Naive B cell (primary cell): Measurements from ENCODE around the gene DVL3. TPM values are rescaled to one million over a fixed set of nuclear protein-coding genes. Genes with fewer than 3 reads are reported as not detected.
A peak's percentile ranks its signal among the peaks of the same experiment; 100 is the strongest.

ENCODE experiments used
- ATAC-seq, 2 donors: fragments of 150-1000 bp; cut with Tn5 transposase; 2 replicates each; pipeline ENCODE4 v1.10.0; 2021; ENCODE audit warnings: low read depth in 2 of 2, mild to moderate bottlenecking in 2 of 2, moderate library complexity in 2 of 2
- DNase-seq: peaks from one replicate; pipeline ENCODE4 v3.0.0; 2022
- H3K27ac Mint-ChIP-seq, 6 donors: one replicate each; pipeline ENCODE4 v1.8.0; 2020 to 2022; ENCODE audit warnings: mild to moderate bottlenecking in 6 of 6, mixed read lengths in 6 of 6, moderate library complexity in 5 of 6, inconsistent platforms in 2 of 6
- H3K27me3 Mint-ChIP-seq, 3 donors: one replicate each; pipeline ENCODE4 v1.8.0; 2021 to 2022; ENCODE audit warnings: mixed read lengths in 3 of 3, mild to moderate bottlenecking in 1 of 3
- H3K36me3 Mint-ChIP-seq, 2 donors: one replicate each; pipeline ENCODE4 v1.8.0; 2020 to 2022; ENCODE audit warnings: mixed read lengths in 2 of 2, inconsistent platforms in 1 of 2, mild to moderate bottlenecking in 1 of 2
- H3K4me1 Mint-ChIP-seq, 3 donors: one replicate each; pipeline ENCODE4 v1.8.0; 2020 to 2022; ENCODE audit warnings: mixed read lengths in 3 of 3, inconsistent platforms in 1 of 3, mild to moderate bottlenecking in 1 of 3, moderate library complexity in 1 of 3
- H3K4me3 Mint-ChIP-seq, 8 donors: one replicate each; pipeline ENCODE4 v1.8.0; 2020 to 2022; ENCODE audit warnings: mild to moderate bottlenecking in 8 of 8, mixed read lengths in 8 of 8, moderate library complexity in 8 of 8, inconsistent platforms in 2 of 8
- H3K9me3 Mint-ChIP-seq, 7 donors: one replicate each; pipeline ENCODE4 v1.8.0; 2020 to 2022; ENCODE audit warnings: mixed read lengths in 7 of 7, mild to moderate bottlenecking in 5 of 7, inconsistent platforms in 2 of 7, moderate library complexity in 1 of 7
- polyA plus RNA-seq, 6 donors: library from polyadenylated mRNA; unstranded; fragments of 300-500 nt; fragmentation: Illumina TruSeq; gene quantifications; one replicate each; pipeline ENCODE4 v1.2.3, GENCODE V29; 2021; ENCODE audit warnings: low read depth in 6 of 6

DVL3 gene
- polyA plus RNA-seq, 6 donors from 2014 or later, result 4.6 to 17.3 (median 12.1) TPM

DNA sequence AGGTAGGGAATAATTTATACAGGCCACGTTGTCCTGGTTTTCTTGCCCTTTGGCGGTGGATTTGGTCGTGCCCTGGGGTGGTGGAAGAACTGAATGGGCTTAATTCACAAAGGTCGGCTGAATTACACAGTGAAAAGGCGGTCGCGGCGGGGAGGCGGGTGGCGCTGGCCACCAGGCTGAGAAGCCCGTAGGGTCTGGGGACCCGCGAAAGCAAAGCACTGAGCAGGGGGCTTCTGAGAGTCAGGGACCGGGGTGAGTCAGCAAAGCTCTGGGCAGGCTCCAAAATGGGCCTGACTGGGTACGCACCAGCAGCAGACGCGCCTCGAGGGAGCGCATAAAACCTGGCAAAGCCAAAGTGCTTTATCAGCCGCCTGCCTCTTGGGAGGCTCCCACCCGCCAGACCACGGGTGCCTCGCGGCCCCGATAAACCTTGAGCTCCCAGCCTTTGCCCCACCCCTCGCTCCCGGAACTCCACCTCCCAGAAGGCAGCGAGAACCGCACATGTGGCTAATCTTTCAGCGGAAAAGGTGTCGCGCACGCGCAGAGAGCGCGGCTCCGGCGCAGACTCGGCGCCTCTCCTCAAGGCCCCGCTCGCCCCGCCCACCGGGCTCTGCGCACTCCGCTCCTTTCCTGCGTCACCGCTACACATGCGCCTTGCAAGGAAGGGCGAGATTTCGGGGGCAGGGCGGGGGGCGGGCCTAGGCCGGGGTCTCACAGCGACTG lies 30.4 kb downstream of the DVL3 start:
- no peaks in the 10 kb centered on the region for H3K9me3 Mint-ChIP-seq
- DNase-seq (peak; percentile 99), ATAC-seq (peak; percentile 90 to 93)
- H3K27ac Mint-ChIP-seq, result peak overlapping the region; percentile 93 to 99 (median 96)
- peaks cover 35 to 50% (median 41%) of the 10 kb centered on the region in 3 donors for H3K4me1 Mint-ChIP-seq
- peaks cover 7 to 8% of the 10 kb centered on the region in 2 donors for H3K36me3 Mint-ChIP-seq
- no peaks in the 10 kb centered on the region for H3K27me3 Mint-ChIP-seq
- peak overlapping the region; percentile 95 to 100 (median 98) for H3K4me3 Mint-ChIP-seq

- H3K4me1 Mint-ChIP-seq, result peaks cover 35 to 50% (median 43%) of the 10 kb centered on the region in 3 donors
- no peak for DNase-seq
- no peaks in the 10 kb centered on the region for H3K27me3 Mint-ChIP-seq
- ATAC-seq, result peak; percentile 30 to 33
- H3K27ac Mint-ChIP-seq, result peak within 1 kb of the TSS; percentile 93 to 99 (median 96)
- no peaks in the 10 kb centered on the region for H3K9me3 Mint-ChIP-seq
- H3K4me3 Mint-ChIP-seq, result peak within 1 kb of the TSS; percentile 95 to 100 (median 98)
- peaks cover 7 to 8% of the 10 kb centered on the region in 2 donors for H3K36me3 Mint-ChIP-seq
These were observed 31.2 kb downstream of the DVL3 start, which contains the start of gene ABCF3 for GRCh38 chr3:184186184-184186901. Gene ABCF3 (plus strand): TSS chr3:184186199. CDS start chr3:184186208, 9 bp downstream.

DNA sequence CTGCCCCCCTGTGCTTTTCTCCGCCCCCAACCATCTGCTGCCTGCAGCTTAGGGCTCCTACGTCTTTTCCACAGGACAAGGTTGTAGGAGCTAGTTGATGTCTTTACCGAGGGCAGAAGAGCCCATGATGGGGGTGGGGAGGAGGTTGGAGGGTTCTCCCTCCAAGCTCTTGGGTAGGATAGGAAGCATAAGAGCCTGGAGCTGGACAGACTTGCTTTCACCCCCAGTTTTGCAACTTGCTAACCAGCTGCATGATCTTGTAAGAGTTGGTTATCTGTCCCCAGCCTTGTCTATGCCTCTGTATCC lies 31.7 kb downstream of the DVL3 start:
- H3K4me3 Mint-ChIP-seq, result peak overlapping the region; percentile 95 to 100 (median 98)
- ATAC-seq (no peak), DNase-seq (no peak)
- H3K36me3 Mint-ChIP-seq, result peaks cover 7 to 8% of the 10 kb centered on the region in 2 donors
- H3K4me1 Mint-ChIP-seq, result peaks cover 35 to 50% (median 43%) of the 10 kb centered on the region in 3 donors
- peak overlapping the region in 4 of 6 donors; percentile 93 to 96 (median 94) for H3K27ac Mint-ChIP-seq
- H3K9me3 Mint-ChIP-seq, result no peaks in the 10 kb centered on the region
- H3K27me3 Mint-ChIP-seq, result no peaks in the 10 kb centered on the region

DNA sequence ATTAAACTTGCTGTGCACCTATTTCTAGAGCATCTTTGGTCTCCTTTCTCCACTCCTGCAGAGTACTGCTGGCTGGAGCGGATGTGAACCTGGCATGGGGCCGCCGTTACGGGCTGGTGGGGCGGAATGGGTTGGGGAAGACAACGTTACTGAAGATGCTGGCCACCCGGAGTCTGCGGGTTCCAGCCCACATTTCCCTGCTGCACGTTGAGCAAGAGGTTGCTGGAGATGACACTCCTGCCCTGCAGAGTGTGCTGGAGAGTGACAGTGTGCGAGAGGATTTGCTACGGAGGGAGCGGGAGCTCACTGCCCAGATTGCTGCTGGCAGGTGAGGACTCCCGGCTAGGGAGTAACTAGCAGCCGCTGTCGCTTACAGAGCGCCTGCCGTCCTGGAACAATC lies 32.9 kb downstream of the DVL3 start:
- ATAC-seq (no peak), DNase-seq (no peak)
- no peaks in the 10 kb centered on the region for H3K27me3 Mint-ChIP-seq
- no peaks in the 10 kb centered on the region for H3K9me3 Mint-ChIP-seq
- no peak overlapping the region for H3K27ac Mint-ChIP-seq
- peaks cover 35 to 50% (median 43%) of the 10 kb centered on the region in 3 donors for H3K4me1 Mint-ChIP-seq
- peaks cover under 1 to 12% of the 10 kb centered on the region in 2 donors for H3K36me3 Mint-ChIP-seq
- peak overlapping the region in 5 of 8 donors; percentile 5 to 100 (median 75) for H3K4me3 Mint-ChIP-seq

DNA sequence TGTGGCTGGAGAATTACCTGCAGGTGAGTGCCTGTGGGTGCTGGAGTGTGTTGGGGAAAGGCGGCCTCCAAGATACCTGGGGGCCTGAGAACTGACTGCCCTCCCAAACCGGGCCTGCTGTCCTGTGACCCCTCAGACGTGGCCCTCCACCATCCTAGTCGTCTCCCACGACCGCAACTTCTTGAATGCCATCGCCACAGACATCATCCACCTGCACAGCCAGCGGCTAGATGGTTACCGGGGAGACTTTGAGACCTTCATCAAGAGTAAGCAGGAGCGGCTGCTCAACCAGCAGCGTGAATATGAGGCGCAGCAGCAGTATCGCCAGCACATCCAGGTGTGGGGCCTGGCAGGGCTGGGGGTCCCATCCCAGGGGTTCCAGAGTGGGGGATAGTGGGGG lies 34.2 kb downstream of the DVL3 start:
- no peaks in the 10 kb centered on the region for H3K9me3 Mint-ChIP-seq
- DNase-seq, result no peak
- H3K4me3 Mint-ChIP-seq, result peak overlapping the region in 1 of 8 donors; percentile 24
- peaks cover 35 to 50% (median 43%) of the 10 kb centered on the region in 3 donors for H3K4me1 Mint-ChIP-seq
- ATAC-seq, result no peak
- H3K27me3 Mint-ChIP-seq, result no peaks in the 10 kb centered on the region
- H3K36me3 Mint-ChIP-seq, result peaks cover 5 to 22% of the 10 kb centered on the region in 2 donors
- no peak overlapping the region for H3K27ac Mint-ChIP-seq

- H3K27me3 Mint-ChIP-seq, result no peaks in the 10 kb centered on the region
- no peak overlapping the region for H3K27ac Mint-ChIP-seq
- ATAC-seq (no peak), DNase-seq (no peak)
- H3K4me1 Mint-ChIP-seq, result peaks cover 13 to 21% (median 17%) of the 10 kb centered on the region in 3 donors
- no peaks in the 10 kb centered on the region for H3K9me3 Mint-ChIP-seq
- no peak overlapping the region for H3K4me3 Mint-ChIP-seq
- H3K36me3 Mint-ChIP-seq, result peaks cover 7 to 30% of the 10 kb centered on the region in 2 donors
These were observed 37.7 kb downstream of the DVL3 start for GRCh38 chr3:184192889-184193288.

DNA sequence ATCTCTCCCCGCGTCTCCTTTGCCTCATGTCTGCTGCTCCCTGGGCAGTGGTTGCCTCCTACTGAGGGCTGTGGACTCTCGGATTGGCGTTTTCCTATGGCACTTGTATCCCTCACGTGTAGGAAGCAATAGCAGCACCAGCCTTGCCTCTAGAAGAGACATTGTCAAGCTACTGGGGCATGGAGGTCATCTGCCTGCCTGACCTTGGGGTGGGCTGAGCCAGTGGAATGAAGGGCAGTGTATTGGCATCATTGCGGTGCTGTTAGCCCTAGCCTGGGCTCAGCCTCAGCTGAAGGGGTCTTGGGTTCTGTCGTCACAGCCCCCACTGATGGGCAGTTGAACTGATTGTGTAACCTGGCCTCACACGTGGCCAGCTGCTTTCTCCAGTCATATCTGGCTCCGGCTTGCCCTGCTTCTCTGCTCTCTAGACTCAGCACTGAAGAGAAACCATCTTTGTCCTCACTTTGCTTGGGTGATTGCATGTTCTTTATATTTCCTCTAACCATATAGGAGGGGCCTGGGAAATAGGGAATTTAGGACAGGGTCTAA lies 38.9 kb downstream of the DVL3 start:
- peaks cover 7 to 30% of the 10 kb centered on the region in 2 donors for H3K36me3 Mint-ChIP-seq

DNA sequence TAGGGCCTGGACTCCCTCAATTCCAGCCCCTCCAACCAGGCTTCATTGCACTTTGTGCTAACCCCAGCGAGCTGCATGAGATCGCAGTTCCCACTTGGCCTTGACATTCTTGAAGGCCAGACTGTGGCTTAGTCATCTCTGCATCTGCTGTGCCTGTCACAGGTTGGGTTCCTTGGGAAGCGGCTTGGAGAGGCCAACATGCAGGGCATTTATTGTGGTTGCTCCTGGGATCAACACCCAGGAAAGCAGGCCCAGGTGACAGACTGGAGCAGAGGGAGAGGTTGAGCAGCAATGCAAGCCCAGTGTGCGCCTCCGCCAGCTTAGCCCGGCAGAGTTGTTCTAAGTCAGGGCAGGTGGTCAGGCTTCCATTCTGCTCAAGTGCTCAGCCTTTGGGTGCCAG lies 41.4 kb downstream of the DVL3 start:
- Mint-ChIP-seq H3K4me3 (no peak overlapping the region), H3K27me3 (no peaks in the 10 kb centered on the region), H3K4me1 (peaks cover 0 to 4% (median 0%) of the 10 kb centered on the region in 3 donors), H3K9me3 (no peaks in the 10 kb centered on the region), H3K36me3 (peaks cover 7 to 30% of the 10 kb centered on the region in 2 donors), H3K27ac (peak overlapping the region in 1 of 6 donors; percentile 91)
- DNase-seq, result no peak
- ATAC-seq, result no peak

More for the DNA sequence above, 38.9 kb downstream of the DVL3 start:
- peak overlapping the region in 1 of 8 donors; percentile 41 for H3K4me3 Mint-ChIP-seq
- DNase-seq, result no peak
- no peaks in the 10 kb centered on the region for H3K27me3 Mint-ChIP-seq
- no peaks in the 10 kb centered on the region for H3K9me3 Mint-ChIP-seq
- peak overlapping the region in 1 of 6 donors; percentile 84 for H3K27ac Mint-ChIP-seq
- no peak for ATAC-seq
- peaks cover 6 to 9% (median 8%) of the 10 kb centered on the region in 3 donors for H3K4me1 Mint-ChIP-seq

GRCh38 chr3:184198509-184198908 lies 43.3 kb downstream of the DVL3 start:
- H3K4me1 Mint-ChIP-seq, result peaks cover 0 to 4% (median 0%) of the 10 kb centered on the region in 3 donors
- DNase-seq (no peak), ATAC-seq (no peak)
- no peak overlapping the region for H3K27ac Mint-ChIP-seq
- no peak overlapping the region for H3K4me3 Mint-ChIP-seq
- H3K36me3 Mint-ChIP-seq, result peaks cover 7 to 14% of the 10 kb centered on the region in 2 donors
- H3K27me3 Mint-ChIP-seq, result peaks cover 0 to 6% (median 0%) of the 10 kb centered on the region in 3 donors
- no peaks in the 10 kb centered on the region for H3K9me3 Mint-ChIP-seq

DNA sequence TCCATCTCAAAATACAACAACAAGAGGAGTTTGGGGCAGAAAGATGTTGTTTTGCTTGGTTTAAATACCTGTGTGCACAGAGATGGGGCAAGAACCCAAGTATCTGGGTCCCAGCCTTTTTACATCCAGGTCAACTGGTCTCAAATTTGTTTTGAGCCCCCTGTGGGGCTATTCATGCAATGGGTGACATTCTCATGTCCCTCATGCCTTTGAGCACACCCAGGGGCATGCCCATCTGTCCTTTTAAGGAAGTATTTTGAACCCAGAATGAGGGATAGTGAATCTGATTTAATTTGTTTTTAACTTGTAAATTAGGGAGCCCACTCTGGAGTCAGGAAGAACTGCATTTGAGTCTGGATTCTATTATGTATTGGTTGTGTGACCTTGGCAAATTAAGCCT lies 45.6 kb downstream of the DVL3 start:
- ATAC-seq (no peak), DNase-seq (no peak)
- no peaks in the 10 kb centered on the region for H3K9me3 Mint-ChIP-seq
- no peak overlapping the region for H3K4me3 Mint-ChIP-seq
- H3K4me1 Mint-ChIP-seq, result peaks cover 0 to under 1% (median 0%) of the 10 kb centered on the region in 3 donors
- peaks cover 0 to 2% of the 10 kb centered on the region in 2 donors for H3K36me3 Mint-ChIP-seq
- H3K27ac Mint-ChIP-seq, result no peak overlapping the region
- peaks cover 5 to 14% (median 7%) of the 10 kb centered on the region in 3 donors for H3K27me3 Mint-ChIP-seq

- Mint-ChIP-seq H3K27ac (no peak overlapping the region), H3K4me3 (no peak overlapping the region), H3K9me3 (no peaks in the 10 kb centered on the region), H3K27me3 (peaks cover 18 to 29% (median 21%) of the 10 kb centered on the region in 3 donors), H3K36me3 (no peaks in the 10 kb centered on the region), H3K4me1 (no peaks in the 10 kb centered on the region)
- ATAC-seq, result no peak
- DNase-seq, result no peak
These were observed 48.3 kb downstream of the DVL3 start for GRCh38 chr3:184203526-184203925.

DNA sequence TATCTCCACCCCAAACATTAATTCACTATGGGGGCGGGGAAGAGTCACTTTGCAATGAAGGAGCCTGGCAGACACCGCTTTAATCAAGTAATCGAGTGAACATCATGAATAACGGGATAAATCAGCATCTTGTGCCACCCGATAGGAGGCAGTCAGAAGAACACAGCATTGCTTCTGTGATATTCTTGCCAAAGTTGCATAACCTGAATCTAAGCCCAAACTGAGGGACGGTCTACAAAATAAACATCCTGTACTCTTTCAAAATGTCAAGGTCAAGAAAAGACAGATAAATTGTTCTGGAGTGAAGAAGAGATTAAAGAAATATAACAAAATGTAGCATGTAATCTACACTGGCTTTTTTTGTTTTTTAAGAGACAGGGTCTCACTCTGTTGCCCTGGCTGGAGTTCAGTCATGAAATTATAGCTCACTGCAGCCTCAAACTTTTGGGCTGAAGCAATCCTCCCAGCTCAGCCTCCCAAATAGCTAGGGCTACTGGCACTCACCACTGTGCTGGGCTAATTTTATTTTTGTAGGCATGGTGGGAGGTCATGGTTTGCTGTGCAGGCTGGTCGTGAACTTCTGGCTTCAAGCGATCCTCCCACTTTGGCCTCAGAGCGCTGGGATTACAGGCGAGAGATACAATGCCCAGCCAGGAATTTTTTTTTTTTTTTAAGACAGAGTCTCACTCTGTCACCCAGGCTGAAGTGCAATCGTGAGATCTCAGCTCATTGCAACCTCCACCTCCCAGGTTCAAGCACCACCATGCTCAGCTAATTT lies 54.2 kb downstream of the DVL3 start:
- no peaks in the 10 kb centered on the region for H3K9me3 Mint-ChIP-seq
- peaks cover 22 to 32% (median 23%) of the 10 kb centered on the region in 3 donors for H3K27me3 Mint-ChIP-seq
- no peaks in the 10 kb centered on the region for H3K36me3 Mint-ChIP-seq

DNA sequence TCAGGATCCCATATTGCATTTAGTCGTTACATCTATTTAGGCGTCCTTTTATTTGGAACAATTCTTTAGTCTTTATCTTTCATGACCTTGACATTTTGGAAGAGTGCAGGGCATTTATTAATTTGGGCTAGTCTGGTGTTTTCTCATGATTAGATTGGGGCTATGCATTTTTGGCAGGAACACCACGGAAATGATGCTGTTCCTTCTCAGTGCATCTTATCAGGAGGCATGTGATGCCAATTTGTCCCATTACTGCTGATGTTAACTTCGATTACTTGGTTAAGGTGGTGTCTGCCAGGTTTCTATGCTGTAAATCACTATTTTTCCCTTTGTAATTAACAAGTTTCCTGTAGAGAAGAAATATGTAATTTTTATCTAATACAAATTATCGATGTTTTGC lies 56.1 kb downstream of the DVL3 start:
- Mint-ChIP-seq H3K27me3 (peaks cover 19 to 27% (median 26%) of the 10 kb centered on the region in 3 donors), H3K36me3 (no peaks in the 10 kb centered on the region), H3K27ac (no peak overlapping the region), H3K4me3 (no peak overlapping the region), H3K9me3 (no peaks in the 10 kb centered on the region), H3K4me1 (no peaks in the 10 kb centered on the region)
- ATAC-seq (no peak), DNase-seq (no peak)

More for the DNA sequence above, 54.2 kb downstream of the DVL3 start:
- no peak for DNase-seq
- Mint-ChIP-seq H3K4me1 (no peaks in the 10 kb centered on the region), H3K27ac (no peak overlapping the region), H3K4me3 (no peak overlapping the region)
- ATAC-seq, result no peak
